Measurements from ENCODE around the gene PTCH1.

The PTCH1 gene

GRCh38 chr9:95514342-95514741 is 2.4 kb downstream of the PTCH1 start:
- DNase-seq (ENCODE audit: low read depth): no peak
- H3K4me3 ChIP-seq (ENCODE audit: low read depth, low read length): no peak overlapping the region

GRCh38 chr9:95513711-95514110 is 3.1 kb downstream of the PTCH1 start:
- H3K4me3 ChIP-seq (ENCODE audit: low read depth, low read length): no peak overlapping the region
- DNase-seq (ENCODE audit: low read depth): no peak

GRCh38 chr9:95512709-95513095 is 4.1 kb downstream of the PTCH1 start:
- no peak for DNase-seq (ENCODE audit: low read depth)
- H3K4me3 ChIP-seq (ENCODE audit: low read depth, low read length): peak overlapping the region; percentile 84

- peak overlapping the region; percentile 84 for H3K4me3 ChIP-seq (ENCODE audit: low read depth, low read length)
- DNase-seq (ENCODE audit: low read depth): no peak
These were observed 4.6 kb downstream of the PTCH1 start for GRCh38 chr9:95511952-95512708.

GRCh38 chr9:95511616-95511931 is 5.2 kb downstream of the PTCH1 start:
- no peak for DNase-seq (ENCODE audit: low read depth)
- peak overlapping the region; percentile 84 for H3K4me3 ChIP-seq (ENCODE audit: low read depth, low read length)

GRCh38 chr9:95510709-95511615 is 5.8 kb downstream of the PTCH1 start:
- DNase-seq (ENCODE audit: low read depth): peak; percentile 93
- peak overlapping the region; percentile 84 for H3K4me3 ChIP-seq (ENCODE audit: low read depth, low read length)

GRCh38 chr9:95509851-95510708 is 6.7 kb downstream of the PTCH1 start:
- no peak for DNase-seq (ENCODE audit: low read depth)
- peak overlapping the region; percentile 57 for H3K4me3 ChIP-seq (ENCODE audit: low read depth, low read length)

- peak; percentile 86 for DNase-seq (ENCODE audit: low read depth)
These were observed 7.6 kb downstream of the PTCH1 start for GRCh38 chr9:95508968-95509850.

GRCh38 chr9:95508242-95508967 is 8.4 kb downstream of the PTCH1 start:
- no peak for DNase-seq (ENCODE audit: low read depth)
- H3K4me3 ChIP-seq (ENCODE audit: low read depth, low read length): peak overlapping the region; percentile 57

More at GRCh38 chr9:95508968-95509850, 7.6 kb downstream of the PTCH1 start:
- H3K4me3 ChIP-seq (ENCODE audit: low read depth, low read length): peak overlapping the region; percentile 57

GRCh38 chr9:95507464-95508241 is 9.1 kb downstream of the PTCH1 start:
- peak; percentile 36 for DNase-seq (ENCODE audit: low read depth)
- peak overlapping the region; percentile 57 for H3K4me3 ChIP-seq (ENCODE audit: low read depth, low read length)

GRCh38 chr9:95506678-95507463 is 9.9 kb downstream of the PTCH1 start:
- DNase-seq (ENCODE audit: low read depth): peak; percentile 19
- peak overlapping the region; percentile 57 for H3K4me3 ChIP-seq (ENCODE audit: low read depth, low read length)

- no peak for DNase-seq (ENCODE audit: low read depth)
- peak overlapping the region; percentile 57 for H3K4me3 ChIP-seq (ENCODE audit: low read depth, low read length)
These were observed 10.4 kb downstream of the PTCH1 start for GRCh38 chr9:95506428-95506677.

GRCh38 chr9:95505717-95506427 is 10.9 kb downstream of the PTCH1 start:
- peak overlapping the region; percentile 57 for H3K4me3 ChIP-seq (ENCODE audit: low read depth, low read length)
- peak; percentile 39 for DNase-seq (ENCODE audit: low read depth)

GRCh38 chr9:95505072-95505716 is 11.6 kb downstream of the PTCH1 start:
- DNase-seq (ENCODE audit: low read depth): no peak
- peak overlapping the region; percentile 57 for H3K4me3 ChIP-seq (ENCODE audit: low read depth, low read length)

GRCh38 chr9:95504053-95504963 is 12.5 kb downstream of the PTCH1 start:
- DNase-seq (ENCODE audit: low read depth): peak; percentile 66
- peak overlapping the region; percentile 57 for H3K4me3 ChIP-seq (ENCODE audit: low read depth, low read length)

Measured in skeletal muscle cell (primary cell).